ENCODE measurements around the gene TXNDC16. TPM values are rescaled to one million over a fixed set of nuclear protein-coding genes. Genes with fewer than 3 reads are reported as not detected.

Gene TXNDC16
- total RNA-seq, 1 donor = 3.8 TPM

DNA sequence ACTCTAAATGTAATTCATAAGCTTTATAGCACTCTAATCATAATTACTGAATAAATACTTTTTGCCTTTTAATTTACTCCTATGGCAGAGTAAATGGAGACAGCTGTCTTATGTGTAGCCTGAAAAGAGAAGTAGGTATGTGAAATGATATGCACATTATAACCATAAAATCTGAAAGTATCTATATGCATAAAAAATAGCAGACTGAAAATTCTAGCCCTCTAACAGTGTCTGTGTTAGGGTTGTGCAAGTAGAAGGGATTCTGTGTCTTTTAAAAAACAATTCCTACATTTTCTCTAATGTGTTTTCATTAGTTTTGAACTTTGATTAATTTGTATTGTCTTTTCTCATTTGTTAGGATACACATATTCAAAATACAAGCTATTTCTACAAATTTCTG is 94.9 kb downstream of the TXNDC16 start:
- no peak for DNase-seq (ENCODE audit: low read depth in 2 of 3, low spot score in 2 of 3)

DNA sequence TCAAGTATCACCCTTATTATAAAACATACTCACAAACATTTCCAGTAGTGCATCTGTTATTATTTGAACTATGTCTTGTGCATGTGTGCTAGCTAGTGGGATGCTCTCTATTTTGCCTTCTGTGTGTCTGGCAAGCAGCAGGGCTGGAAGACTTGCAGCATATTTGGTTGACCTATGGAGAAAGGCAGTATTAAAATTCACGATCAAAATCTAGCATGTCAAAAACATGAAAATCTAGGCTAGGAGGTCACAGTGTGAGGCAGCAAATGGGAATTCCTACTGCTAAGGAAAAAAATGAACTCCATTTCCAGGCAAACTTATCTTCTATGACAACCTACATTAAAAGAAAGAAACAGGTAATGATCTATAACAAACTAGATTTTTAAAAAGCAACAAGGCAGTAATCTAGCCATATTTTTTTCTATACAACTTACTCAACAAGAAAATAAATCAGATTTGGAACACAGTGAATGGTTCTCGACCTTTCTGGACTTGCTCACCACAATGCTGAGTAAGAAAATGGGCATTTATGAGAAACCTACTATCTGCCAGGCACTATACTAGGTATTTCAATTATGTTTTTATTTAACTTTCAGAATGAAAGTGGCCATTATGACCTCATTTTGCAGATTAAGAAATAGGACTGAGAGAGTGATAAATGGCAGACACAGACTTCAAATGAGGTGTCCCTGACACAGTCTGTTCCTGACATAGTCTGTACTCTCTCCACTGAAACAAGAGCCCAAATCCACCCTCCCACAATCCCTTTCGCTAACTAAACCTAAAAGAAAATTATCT is 96.8 kb downstream of the TXNDC16 start:
- DNase-seq (ENCODE audit: low read depth in 2 of 3, low spot score in 2 of 3) = no peak

DNA sequence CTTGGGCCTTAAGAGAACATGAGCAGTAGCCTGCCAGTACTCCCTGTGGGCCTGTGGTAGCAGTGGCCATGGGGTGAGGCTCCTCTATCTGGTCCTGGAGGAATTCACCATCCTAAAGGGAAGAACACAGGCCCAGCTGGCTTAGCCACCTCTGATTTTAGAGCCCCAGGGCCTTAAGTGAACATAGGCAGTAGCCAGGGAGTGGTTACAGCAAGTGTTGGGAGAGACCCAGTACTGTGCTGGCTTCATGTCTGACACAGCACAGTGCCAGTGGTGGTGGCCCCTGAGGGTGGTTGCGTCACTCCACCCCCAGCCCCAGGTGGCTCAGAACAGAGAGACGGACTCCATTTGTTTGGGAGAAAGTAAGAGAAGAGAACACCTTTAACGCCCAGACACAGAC is 105.1 kb downstream of the TXNDC16 start:
- no peak for DNase-seq (ENCODE audit: low read depth in 2 of 3, low spot score in 2 of 3)

DNA sequence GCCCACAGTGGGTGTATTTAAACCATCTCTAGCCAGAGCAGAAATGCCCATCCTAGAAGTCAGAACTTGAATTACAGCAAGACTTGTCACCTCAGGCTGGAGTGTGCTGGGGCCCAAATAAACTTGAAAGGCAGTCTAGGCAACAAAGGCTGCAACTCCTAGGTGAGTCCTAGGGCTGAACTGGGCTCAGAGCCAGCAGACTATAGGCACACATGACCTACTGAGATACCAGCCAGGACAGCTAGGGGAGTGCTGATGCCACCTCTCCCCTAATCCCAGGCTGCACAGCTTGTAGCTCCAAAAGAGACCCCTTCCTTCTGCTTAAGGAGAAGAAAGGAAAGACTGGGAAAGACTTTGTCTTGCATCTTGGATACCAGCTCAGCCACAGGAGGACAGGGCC is 106.0 kb downstream of the TXNDC16 start:
- DNase-seq (ENCODE audit: low read depth in 2 of 3, low spot score in 2 of 3) = no peak

DNA sequence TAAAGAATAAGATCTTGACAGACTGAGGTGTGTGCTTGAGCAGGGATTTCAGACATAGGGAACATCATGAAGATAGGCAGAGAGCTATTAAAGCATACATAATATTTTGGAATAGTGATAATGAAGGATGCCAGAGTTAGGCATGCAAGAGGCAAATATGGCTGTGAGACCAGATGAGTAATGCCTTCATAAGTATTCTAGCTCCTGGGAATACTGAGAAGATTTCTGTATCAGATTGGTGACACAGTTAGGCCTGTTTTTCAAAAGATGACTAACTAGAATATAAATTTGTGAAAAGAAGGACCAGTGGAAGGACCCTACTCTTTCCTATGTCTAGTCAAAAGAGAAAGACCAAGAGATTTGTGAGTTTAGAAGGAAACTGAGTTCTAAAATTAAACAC is 108.8 kb downstream of the TXNDC16 start:
- no peak for DNase-seq (ENCODE audit: low read depth in 2 of 3, low spot score in 2 of 3)

DNA sequence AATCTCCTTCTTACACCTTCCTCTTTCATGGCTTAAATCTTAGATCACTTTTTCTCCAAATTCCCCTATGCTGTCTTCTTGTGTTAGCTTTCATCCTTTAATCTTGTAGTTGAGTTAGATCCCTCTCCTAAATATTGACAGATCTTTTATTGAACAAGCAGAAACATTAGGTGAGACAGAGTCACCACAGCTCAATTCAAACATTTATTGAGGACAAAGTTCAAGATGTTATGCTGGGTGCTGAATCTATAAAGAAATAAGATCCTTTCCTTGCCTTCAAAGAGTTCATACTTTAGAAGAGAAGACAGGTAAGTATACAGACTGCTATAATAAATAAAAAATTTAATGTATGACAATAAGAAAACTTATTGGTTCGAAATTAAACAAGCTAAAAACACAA is 109.7 kb downstream of the TXNDC16 start:
- no peak for DNase-seq (ENCODE audit: low read depth in 2 of 3, low spot score in 2 of 3)

DNA sequence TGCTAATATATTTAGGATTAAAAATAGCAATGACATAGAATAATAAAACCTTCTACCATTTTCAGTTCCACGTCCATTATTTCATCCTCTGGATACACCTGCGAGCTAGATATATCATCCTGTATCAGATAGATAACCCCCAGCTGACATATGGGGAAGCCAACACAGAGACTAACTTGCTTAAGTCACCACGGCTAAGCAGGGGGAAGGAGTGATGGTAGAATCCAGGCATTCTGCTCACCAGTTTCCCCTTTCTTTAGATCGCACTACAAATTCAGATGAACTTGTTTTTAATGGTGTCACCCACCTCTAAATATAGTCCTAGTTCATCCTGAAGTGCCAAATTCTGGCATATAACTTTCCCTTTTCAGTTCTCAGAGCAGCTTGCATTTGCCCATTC is 110.1 kb downstream of the TXNDC16 start:
- DNase-seq (ENCODE audit: low read depth in 2 of 3, low spot score in 2 of 3) = peak in 1 of 3 donors; percentile 10

DNA sequence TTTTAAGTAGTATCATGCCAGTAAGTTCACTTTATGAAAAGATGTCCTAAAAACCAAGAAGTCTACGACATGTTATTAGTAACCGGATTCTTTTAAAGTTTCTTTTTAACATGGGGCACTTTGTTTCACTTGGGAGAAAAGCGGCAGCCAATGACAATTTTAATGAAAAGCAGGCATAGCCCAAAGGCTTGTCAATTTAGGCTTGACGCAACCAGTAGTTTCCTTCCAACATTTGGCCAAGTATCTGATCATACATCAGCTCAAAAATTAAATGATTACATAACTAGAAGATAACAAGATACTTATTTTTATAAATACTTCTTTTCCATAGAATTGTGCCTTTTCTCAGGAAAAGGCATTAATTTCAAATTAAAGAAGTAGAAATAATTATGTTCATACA is 112.8 kb downstream of the TXNDC16 start:
- no peak for DNase-seq (ENCODE audit: low read depth in 2 of 3, low spot score in 2 of 3)

DNA sequence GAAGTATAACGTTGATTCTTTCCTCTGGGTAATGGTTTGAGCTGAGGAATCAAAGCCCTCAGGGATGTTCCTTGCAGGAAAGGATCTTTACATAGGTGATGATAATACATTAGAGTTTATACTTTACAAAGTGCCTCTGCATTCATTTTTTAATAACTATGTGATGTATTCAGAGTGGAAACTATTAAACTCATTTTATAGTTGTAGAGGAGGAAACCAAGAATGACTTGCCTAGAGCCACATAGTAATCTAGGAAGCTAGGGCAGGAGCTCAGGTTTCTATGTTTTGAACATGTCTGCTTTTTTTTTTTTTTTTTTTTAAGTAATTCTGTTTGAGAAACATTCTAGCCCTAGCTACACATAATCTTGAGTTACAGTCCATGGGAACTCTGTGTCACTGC is 117.3 kb downstream of the TXNDC16 start:
- no peak for DNase-seq (ENCODE audit: low read depth in 2 of 3, low spot score in 2 of 3)

DNA sequence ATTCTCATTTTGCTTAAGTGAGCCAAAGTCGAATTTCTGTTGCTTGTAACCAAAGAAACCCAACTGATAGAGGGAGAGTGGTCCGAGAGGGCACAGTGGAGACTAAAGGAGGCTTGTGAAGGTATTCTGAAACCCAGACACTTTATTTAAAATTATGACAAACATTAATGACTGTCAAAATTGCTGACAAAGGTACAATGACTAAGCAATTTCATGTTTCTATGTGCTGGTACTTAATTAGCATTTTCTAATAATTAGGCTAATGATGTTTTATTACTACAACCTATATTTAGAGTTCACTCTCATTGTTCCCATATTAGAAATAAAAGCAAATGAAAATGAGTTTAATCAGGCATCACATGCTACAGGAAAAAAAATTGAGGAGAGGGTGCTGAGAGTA is 121.8 kb downstream of the TXNDC16 start:
- no peak for DNase-seq (ENCODE audit: low read depth in 2 of 3, low spot score in 2 of 3)

DNA sequence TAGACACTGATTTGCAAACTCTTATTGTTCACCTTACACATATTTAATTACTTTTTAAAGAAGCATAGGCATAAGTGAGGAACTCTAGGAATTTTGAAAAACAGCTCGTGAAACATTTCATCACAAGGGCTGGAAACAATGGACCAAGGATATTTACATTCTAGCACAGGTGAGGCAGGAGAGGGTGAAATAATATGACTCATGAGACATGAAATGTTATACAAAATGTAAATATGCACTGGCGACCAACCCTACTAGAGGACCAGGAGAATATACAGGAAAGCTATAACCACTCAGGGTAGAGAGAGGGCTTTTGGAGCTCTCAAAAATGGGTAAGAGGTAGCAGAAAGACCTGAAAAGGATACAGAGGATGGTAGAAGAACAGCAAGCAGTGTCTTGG is 122.9 kb downstream of the TXNDC16 start:
- DNase-seq (ENCODE audit: low read depth in 2 of 3, low spot score in 2 of 3) = no peak

DNA sequence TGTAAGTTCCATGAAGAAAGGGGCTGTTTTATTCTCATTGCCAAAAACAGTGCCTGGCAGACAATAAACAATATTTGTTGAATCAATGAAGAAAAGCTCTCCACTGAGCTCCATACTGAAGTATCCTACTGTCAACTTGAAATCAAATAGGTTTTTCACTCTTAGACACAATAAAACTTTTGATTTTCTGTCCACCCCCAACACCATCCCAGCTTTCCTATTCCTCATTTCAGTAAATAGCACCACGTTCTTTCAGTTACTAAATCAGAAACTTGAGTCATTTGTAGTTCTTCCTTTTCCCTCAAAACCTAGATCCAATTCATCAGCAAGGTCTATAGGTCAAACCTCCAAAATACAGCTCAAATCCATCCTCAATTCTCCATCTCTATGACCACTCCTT is 124.8 kb downstream of the TXNDC16 start:
- no peak for DNase-seq (ENCODE audit: low read depth in 2 of 3, low spot score in 2 of 3)

DNA sequence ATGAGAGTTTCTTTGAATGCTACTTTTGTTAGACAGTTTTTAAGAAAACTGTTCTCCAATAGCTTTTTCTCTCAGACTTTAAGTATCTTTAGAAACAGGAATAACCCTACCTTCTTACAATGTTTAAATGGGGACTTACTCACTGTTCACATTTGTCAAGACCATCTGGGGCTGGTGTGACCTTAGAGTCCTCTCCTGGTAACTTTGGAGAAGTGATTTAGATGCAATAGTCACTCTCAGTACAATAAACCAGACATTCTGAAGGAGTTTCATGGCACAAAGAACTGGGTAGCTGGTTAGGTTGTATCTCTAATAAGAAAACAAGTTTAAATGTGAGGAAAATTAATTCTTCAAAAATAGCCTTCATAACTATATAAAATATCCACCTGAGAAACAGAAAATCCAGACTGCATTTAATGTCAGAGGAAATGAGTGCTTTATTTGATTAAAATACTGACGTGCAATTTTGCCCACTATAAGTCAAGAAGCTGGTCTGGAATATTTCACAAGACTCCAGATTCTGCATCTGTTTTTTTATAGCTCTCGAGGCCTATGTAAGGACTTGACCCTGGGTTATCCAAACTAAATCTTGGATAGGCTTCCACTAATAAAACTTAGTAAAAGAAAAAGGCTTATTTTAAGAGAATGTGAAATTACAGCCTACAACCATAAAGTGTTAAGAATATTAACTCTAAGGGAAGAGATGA is 129.5 kb downstream of the TXNDC16 start:
- DNase-seq (ENCODE audit: low read depth in 2 of 3, low spot score in 2 of 3) = peak in 1 of 3 donors; percentile 41

DNA sequence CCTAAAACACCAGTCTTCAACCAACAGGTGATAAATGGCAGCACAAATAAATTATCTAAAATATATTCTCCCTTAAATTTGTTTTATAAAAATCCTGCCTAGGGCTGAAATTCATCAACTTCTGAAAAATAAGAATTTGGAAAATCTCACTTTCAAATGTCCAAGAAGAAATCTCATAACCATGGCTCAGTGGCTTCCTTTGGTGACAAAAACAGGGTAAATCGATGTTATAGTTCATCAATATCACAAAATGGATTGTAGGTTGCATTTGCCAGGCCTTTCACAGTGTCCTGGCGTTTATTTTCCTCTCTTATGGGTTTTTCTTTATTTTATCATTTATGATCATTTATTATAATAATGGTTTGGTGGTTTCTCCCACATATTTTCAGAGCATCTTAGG is 135.2 kb downstream of the TXNDC16 start:
- no peak for DNase-seq (ENCODE audit: low read depth in 2 of 3, low spot score in 2 of 3)

DNA sequence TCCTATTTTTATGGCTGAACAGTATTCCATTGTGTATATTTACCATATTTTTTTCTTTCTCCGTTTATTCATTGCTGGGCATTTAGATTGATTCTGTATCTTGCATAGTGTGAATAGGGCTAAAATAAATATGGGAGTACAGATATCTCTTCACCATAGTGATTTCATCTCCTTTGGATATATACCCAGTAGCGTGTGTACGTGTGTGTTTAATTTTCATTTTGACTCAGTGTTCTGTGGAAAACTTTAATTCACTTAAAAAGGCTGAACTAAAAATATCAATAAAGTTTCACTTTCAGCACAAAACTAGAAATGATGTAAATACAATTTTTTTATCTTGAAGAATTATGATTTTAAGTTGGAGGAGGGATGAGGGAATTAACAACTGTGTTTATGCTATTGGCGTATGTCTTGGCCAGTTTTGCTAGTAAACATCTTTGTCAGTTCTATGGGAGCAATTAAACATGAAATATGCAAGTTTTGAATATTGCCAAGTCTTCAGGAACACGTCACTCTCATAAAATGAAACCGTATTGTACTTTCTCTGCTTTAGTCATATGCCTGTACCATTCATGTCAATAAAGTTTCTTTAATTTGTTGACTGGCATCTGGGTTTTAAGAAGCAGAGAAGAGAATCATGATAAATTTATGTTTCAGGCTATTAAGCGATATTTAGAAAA is 138.4 kb downstream of the TXNDC16 start:
- DNase-seq (ENCODE audit: low read depth in 2 of 3, low spot score in 2 of 3) = no peak

DNA sequence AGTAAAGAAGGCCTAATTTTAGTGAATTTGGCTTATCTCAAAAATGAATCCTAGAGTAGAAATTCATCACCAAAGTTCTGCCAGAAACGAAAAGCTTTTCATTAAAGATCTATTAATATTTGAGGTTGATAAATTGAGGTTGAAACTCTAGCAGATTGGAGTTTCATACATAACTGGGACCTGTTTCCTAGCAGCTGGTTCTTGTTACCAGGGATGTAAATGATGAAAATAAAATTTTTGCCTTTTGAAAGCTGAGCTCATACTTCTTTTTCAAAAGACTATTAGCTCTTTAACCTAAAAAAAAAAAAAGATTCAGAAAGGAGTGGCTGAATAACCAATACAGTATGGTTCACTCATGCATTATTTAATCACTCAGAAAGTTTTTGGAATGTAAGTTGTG is 139.9 kb downstream of the TXNDC16 start:
- DNase-seq (ENCODE audit: low read depth in 2 of 3, low spot score in 2 of 3) = no peak

DNA sequence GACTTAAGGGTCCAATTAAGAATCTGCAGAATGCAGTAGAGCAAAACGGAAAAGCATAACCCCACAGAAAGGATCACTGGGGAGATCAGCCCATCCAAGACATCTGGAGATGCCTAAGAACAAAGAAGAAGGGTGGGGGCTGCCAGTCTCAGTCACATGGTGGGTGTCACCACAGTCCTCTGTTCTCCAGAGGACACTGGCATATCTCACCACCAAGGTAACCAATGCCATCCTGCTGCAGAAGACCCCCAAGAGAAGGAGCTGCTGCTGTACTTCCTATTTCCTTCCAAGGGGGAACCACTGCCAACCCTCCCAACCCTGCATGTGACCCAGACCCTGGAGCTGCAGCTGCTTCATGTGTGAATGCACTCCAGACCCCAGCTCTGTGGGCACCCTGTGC is 147.0 kb downstream of the TXNDC16 start:
- DNase-seq (ENCODE audit: low read depth in 2 of 3, low spot score in 2 of 3) = no peak

DNA sequence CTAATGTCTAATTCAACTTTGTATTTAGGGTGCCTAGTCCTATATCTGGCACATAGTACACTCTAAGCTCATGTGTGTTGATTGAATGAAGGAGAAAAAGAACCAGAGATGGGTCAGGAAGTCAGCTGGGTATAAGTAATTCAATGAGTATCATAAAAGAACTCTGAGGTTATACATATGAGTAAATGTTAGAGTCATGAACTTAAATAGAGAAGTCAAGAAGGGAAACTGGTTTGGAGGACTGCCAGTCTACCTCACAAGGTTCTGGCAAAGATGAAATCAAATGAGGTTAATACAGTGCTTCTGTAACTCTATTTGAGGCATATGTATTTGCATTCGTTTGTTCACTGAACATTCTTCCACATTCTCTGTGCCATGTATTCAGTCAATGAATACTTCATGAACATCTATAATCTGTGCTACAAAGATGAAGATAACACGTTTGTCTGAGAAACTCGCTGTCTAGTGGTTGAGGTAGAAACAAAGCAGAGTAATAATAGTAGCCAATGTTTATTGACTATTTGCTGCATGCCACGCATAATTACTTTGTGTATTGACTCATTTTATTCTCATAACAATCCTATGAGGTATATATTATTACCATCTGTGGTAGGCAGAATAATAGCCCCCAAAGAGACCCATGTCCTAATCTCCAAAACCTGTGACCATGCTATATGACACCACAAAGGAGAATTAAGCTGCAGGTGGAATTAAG is 149.3 kb downstream of the TXNDC16 start:
- DNase-seq (ENCODE audit: low read depth in 2 of 3, low spot score in 2 of 3) = peak in 2 of 3 donors; percentile 51 to 89

DNA sequence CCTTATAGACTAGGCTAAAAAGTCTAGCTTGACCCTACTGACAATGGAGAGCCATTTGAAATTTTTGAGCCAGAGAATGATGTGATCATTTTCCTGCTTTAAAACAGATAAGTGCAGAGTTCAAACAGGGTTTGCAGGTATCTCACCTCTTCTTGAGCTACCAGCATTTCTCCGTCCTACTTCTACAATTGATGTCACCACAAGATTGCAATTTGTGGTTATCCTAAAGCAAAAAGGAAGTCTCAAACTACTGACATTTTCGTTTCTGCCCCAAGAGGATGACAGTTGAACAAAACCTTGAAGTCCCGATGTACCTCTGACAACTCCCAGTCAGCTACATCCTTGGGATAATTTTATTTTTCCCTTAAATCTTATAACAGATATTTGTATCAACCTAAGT is 151.5 kb downstream of the TXNDC16 start:
- DNase-seq (ENCODE audit: low read depth in 2 of 3, low spot score in 2 of 3) = peak in 2 of 3 donors; percentile 11 to 50

DNA sequence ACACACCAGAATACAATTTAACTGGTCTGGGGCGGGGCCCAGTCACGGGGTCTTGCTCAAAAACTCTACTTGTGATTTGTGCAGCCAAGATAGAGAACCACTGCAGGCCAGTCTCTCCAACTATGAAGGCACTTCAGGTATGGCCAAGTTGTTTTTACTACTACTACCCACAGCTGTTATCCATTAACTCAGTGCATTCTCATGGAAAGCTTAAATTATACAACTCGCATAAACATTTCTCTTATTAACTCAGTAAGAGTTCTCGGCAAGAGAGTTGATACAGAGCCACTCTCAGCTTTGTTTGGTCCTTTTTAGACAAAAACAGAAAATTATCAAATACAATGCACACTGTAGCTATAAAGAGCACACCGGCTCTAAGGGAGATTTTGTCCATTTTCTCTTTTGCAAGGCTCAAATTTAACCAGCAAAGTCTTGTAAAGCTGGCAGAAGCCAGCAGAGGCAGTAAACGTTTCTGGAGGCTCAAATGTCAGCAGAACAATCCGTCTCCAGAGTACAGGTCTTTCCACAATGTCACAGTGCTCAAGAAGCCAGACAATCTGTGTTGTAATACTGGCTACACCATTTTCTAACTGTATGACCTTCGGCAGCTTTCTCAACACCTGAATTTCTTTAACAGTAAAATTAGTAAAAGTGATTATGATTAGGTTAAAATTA is 152.2 kb downstream of the TXNDC16 start:
- DNase-seq (ENCODE audit: low read depth in 2 of 3, low spot score in 2 of 3) = peak in 1 of 3 donors; percentile 7

DNA sequence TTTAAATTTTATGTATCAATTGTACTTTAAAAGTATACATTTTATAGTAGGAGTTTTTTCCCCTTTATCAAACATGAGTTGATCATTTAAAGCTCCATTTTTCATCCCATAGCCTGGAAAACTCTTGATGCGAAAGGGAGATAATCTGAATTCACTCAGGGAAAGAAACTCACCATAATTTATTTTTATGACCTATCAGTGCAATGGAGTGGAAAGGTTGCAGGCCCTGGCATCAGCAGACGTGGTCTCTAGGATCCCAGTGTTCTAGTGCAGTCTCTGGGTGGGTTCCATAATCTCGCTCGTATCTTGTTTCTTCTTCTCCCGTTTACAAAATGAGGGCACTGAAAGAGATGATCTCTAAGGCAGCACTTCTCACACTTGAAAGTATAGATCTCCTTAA is 153.2 kb downstream of the TXNDC16 start:
- no peak for DNase-seq (ENCODE audit: low read depth in 2 of 3, low spot score in 2 of 3)

Measured in hematopoietic multipotent progenitor cell (in vitro differentiated cells).